PC-3 (cell line): ENCODE measurements around the gene IL5RA. TPM values are rescaled to one million over a fixed set of nuclear protein-coding genes. Genes with fewer than 3 reads are reported as not detected.
A peak's percentile ranks its signal among the peaks of the same experiment; 100 is the strongest.

Experiments
- ATAC-seq: fragments of 200-7000 bp; cut with Tn5 transposase; 2 replicates; pipeline ENCODE4 v1.9.1; 2020; ENCODE audit warnings: mild to moderate bottlenecking, moderate library complexity
- Bru-seq: library from RNA; stranded (reverse); fragments of 400-500 nt; gene quantifications from one replicate; lab custom pipeline; 2021; lab: Mats Ljungman, UMichigan
- BruChase-seq, 2 experiments: library from RNA; stranded (reverse); fragments of 400-500 nt; gene quantifications; one replicate each; lab custom pipeline; 2021; lab: Mats Ljungman, UMichigan
- BruUV-seq: library from RNA; stranded (reverse); fragments of 400-500 nt; replicated peaks from 2 replicates; lab custom pipeline; 2021; lab: Mats Ljungman, UMichigan
- CTCF ChIA-PET: fragments of 300-600 bp; sonication (Branson Sonifier 250); formaldehyde crosslinking; loops from one replicate; lab custom pipeline; 2022; ENCODE audit warnings: antibody characterized with exemption; lab: Charles Lee
- POLR2A ChIA-PET: fragments of 300-600 bp; sonication (Branson Sonifier 250); formaldehyde crosslinking; loops from one replicate; lab custom pipeline; 2022; ENCODE audit warnings: antibody characterized with exemption; ENCODE audit not compliant: unreplicated experiment; lab: Charles Lee
- DNase-seq: peaks from one replicate; pipeline ENCODE4 v3.0.0-alpha.2; 2015
- H2AFZ ChIP-seq: fragments of 300-600 bp; sonication (generic); 2 replicates; pipeline ENCODE4 v1.6.0; 2016; ENCODE audit warnings: antibody characterized with exemption, low read length
- H3F3A ChIP-seq: fragments of 300-600 bp; sonication (generic); one replicate; pipeline ENCODE4 v1.6.0; 2017; ENCODE audit warnings: antibody characterized with exemption, low read length, control low read depth, mild to moderate bottlenecking; ENCODE audit not compliant: unreplicated experiment
- H3K27ac ChIP-seq: fragments of 300-600 bp; sonication (generic); 2 replicates; pipeline ENCODE4 v1.5.1; 2016; ENCODE audit warnings: mild to moderate bottlenecking, low read length
- H3K27me3 ChIP-seq: fragments of 300-600 bp; sonication (generic); 2 replicates; pipeline ENCODE4 v1.6.1; 2016; ENCODE audit warnings: low read length, mixed read lengths
- H3K36me3 ChIP-seq: fragments of 300-600 bp; sonication (generic); 2 replicates; pipeline ENCODE4 v1.6.1; 2016; ENCODE audit warnings: low read depth, mixed run types, low read length, mixed read lengths
- H3K4me1 ChIP-seq: fragments of 300-600 bp; sonication (generic); 2 replicates; pipeline ENCODE4 v1.5.1; 2016; ENCODE audit warnings: low read length; ENCODE audit not compliant: insufficient read depth
- H3K4me2 ChIP-seq: fragments of 300-600 bp; sonication (generic); 2 replicates; pipeline ENCODE4 v1.6.0; 2016; ENCODE audit warnings: low read length
- H3K4me3 ChIP-seq: fragments of 300-600 bp; sonication (generic); 2 replicates; pipeline ENCODE4 v1.5.1; 2016; ENCODE audit warnings: mild to moderate bottlenecking, low read length, mixed read lengths
- H3K79me2 ChIP-seq: fragments of 300-600 bp; sonication (generic); 2 replicates; pipeline ENCODE4 v1.6.1; 2017; ENCODE audit warnings: low read length, mixed read lengths
- H3K9ac ChIP-seq: fragments of 300-600 bp; sonication (generic); 2 replicates; pipeline ENCODE4 v1.6.0; 2016; ENCODE audit warnings: mild to moderate bottlenecking, low read length
- H3K9me2 ChIP-seq: fragments of 300-600 bp; sonication (generic); replicated peaks from 2 replicates; pipeline ENCODE4 v1.6.1; 2016; ENCODE audit warnings: mixed run types, low read length, mixed read lengths
- H3K9me3 ChIP-seq: fragments of 300-600 bp; sonication (generic); 2 replicates; pipeline ENCODE4 v1.6.1; 2016; ENCODE audit warnings: low read length, mixed read lengths
- H4K20me1 ChIP-seq: fragments of 300-600 bp; sonication (generic); 2 replicates; pipeline ENCODE4 v1.6.1; 2016; ENCODE audit warnings: low read length, mixed read lengths
- CTCF ChIP-seq: fragments of 300-600 bp; sonication (generic); conservative IDR thresholded peaks from 2 replicates; pipeline ENCODE4 v1.5.1; 2017; ENCODE audit warnings: antibody characterized with exemption, low read depth, mild to moderate bottlenecking, low read length
- EZH2 ChIP-seq: fragments of 300-600 bp; sonication (generic); IDR thresholded peaks from one replicate; pipeline ENCODE4 v1.6.1; 2017; ENCODE audit warnings: antibody characterized with exemption, mild to moderate bottlenecking, low read length; ENCODE audit not compliant: unreplicated experiment
- EZH2phosphoT487 ChIP-seq: fragments of 300-600 bp; sonication (generic); IDR thresholded peaks from 2 replicates; pipeline ENCODE4 v1.6.1; 2018; ENCODE audit warnings: mild to moderate bottlenecking, antibody characterized with exemption, low read length, borderline replicate concordance
- intact Hi-C: fragments of 100-400 bp; cut with micrococcal nuclease; formaldehyde crosslinking; loops from 2 replicates; pipeline ENCODE4 v1.9.0; 2023
- long read RNA-seq: library from polyadenylated mRNA; unstranded; transcript quantifications from one replicate; pipeline ENCODE4 v2.0.0, GENCODE V29; 2021; ENCODE audit not compliant: unreplicated experiment
- total RNA-seq: library from RNA; depleted of rRNA; stranded (reverse); fragments of >200 nt; gene quantifications from 2 replicates; pipeline ENCODE4 v1.2.3, GENCODE V29; 2014; rRNA removed

Gene IL5RA
- total RNA-seq (not detected in 2 replicates), Bru-seq, nascent RNA (not detected), BruChase-seq, experiment 1, labeled RNA remaining after a 6-hour chase (percentile 8 among the genes with signal in this experiment), BruChase-seq, experiment 2, labeled RNA remaining after a 2-hour chase (percentile 17 among the genes with signal in this experiment)
- long read RNA-seq = 0 reads

GRCh38 chr3:3110299-3110630 is at the start of gene IL5RA:
Gene IL5RA, minus strand, starts transcription at chr3:3110374. Its CDS starts 5,390 bp downstream, at chr3:3104984.
- Histone ChIP-seq H2AFZ (no peak within 1 kb of the TSS), H3F3A (no peaks in the 10 kb centered on the region), H3K4me1 (no peaks in the 10 kb centered on the region), H3K9ac (no peak within 1 kb of the TSS), H3K9me3 (no peaks in the 10 kb centered on the region), H3K27ac (no peak within 1 kb of the TSS), H4K20me1 (no peaks in the 10 kb centered on the region), H3K4me2 (peak within 1 kb of the TSS; percentile 18; the same call in 1 of the 2 replicates), H3K27me3 (peaks cover 16% of the 10 kb centered on the region; the same call in 1 of the 2 replicates), H3K79me2 (no peaks in the 10 kb centered on the region), H3K9me2 (no peaks in the 10 kb centered on the region), H3K4me3 (no peak within 1 kb of the TSS), H3K36me3 (no peaks in the 10 kb centered on the region)
- ATAC-seq = no peak
- POLR2A ChIA-PET = no interaction called here
- DNase-seq = no peak
- CTCF ChIA-PET = no interaction called here
- BruUV-seq = no TSS peak
- TF ChIP-seq CTCF (no peak), EZH2 (no peak), EZH2phosphoT487 (no peak)
- intact Hi-C loops = no loop called here

- Histone ChIP-seq H3K4me1 (no peaks in the 10 kb centered on the region), H3K9me2 (no peaks in the 10 kb centered on the region), H2AFZ (no peak overlapping the region), H3F3A (no peaks in the 10 kb centered on the region), H3K27me3 (no peaks in the 10 kb centered on the region), H3K4me2 (no peak overlapping the region), H3K4me3 (no peak overlapping the region), H3K9ac (no peak overlapping the region), H3K79me2 (no peaks in the 10 kb centered on the region), H3K9me3 (no peaks in the 10 kb centered on the region), H3K27ac (no peak overlapping the region), H3K36me3 (peaks cover 47% of the 10 kb centered on the region), H4K20me1 (no peaks in the 10 kb centered on the region)
- ATAC-seq = no peak
- ChIA-PET CTCF (no interaction called here), POLR2A (no interaction called here)
- intact Hi-C loops = no loop called here
- DNase-seq = no peak
- no TSS peak for BruUV-seq
- TF ChIP-seq CTCF (no peak), EZH2phosphoT487 (no peak), EZH2 (no peak)
Observed at GRCh38 chr3:3157484-3157883, 47.3 kb upstream of the IL5RA start.

GRCh38 chr3:3154879-3155610 is 44.9 kb upstream of the IL5RA start:
- no peak for DNase-seq

More at GRCh38 chr3:3154879-3155610, 44.9 kb upstream of the IL5RA start:
- H3K9ac ChIP-seq = no peak overlapping the region
- no peaks in the 10 kb centered on the region for H3K79me2 ChIP-seq
- H3K36me3 ChIP-seq = peaks cover 65% of the 10 kb centered on the region
- intact Hi-C loops = no loop called here
- H3K9me2 ChIP-seq = no peaks in the 10 kb centered on the region
- no peak for ATAC-seq
- ChIA-PET POLR2A (no interaction called here), CTCF (interaction anchor here (0.7 kb wide), 1 partner anchor 1143 kb away, joined by 3 read pairs; no protein-coding TSS in a partner anchor)
- no peak for TF ChIP-seq CTCF
- no peak for TF ChIP-seq EZH2phosphoT487
- TF ChIP-seq EZH2 = no peak
- H3K4me3 ChIP-seq = no peak overlapping the region
- no TSS peak for BruUV-seq
- H4K20me1 ChIP-seq = no peaks in the 10 kb centered on the region
- no peak overlapping the region for H2AFZ ChIP-seq
- H3K4me2 ChIP-seq = no peak overlapping the region
- H3K27me3 ChIP-seq = no peaks in the 10 kb centered on the region
- H3K4me1 ChIP-seq = peaks cover 9% of the 10 kb centered on the region
- no peaks in the 10 kb centered on the region for H3K9me3 ChIP-seq
- H3F3A ChIP-seq = peaks cover 5% of the 10 kb centered on the region
- H3K27ac ChIP-seq = no peak overlapping the region
